GM21528 (cell line): ENCODE measurements around the gene MRPL47.

Experiments
- ATAC-seq: cut with Tn5 transposase; IDR thresholded peaks from one replicate; pipeline ENCODE4 v1.9.1; 2021; ENCODE audit warnings: mild to moderate bottlenecking, moderate library complexity; ENCODE audit not compliant: unreplicated experiment, low FRiP score

The MRPL47 gene

GRCh38 chr3:179599531-179599930 lies 4.9 kb downstream of the MRPL47 start:
- no peak for ATAC-seq

GRCh38 chr3:179591313-179591712 lies 13.1 kb downstream of the MRPL47 start:
- no peak for ATAC-seq

- no peak for ATAC-seq
Measured at GRCh38 chr3:179590669-179591068, 13.8 kb downstream of the MRPL47 start.

GRCh38 chr3:179589143-179589542 lies 15.3 kb downstream of the MRPL47 start:
- no peak for ATAC-seq

- no peak for ATAC-seq
Measured at GRCh38 chr3:179580992-179581391, 23.4 kb downstream of the MRPL47 start.

- ATAC-seq, result no peak
Measured at GRCh38 chr3:179565496-179565895, 38.9 kb downstream of the MRPL47 start.

- peak; percentile 51 for ATAC-seq
Measured at GRCh38 chr3:179563271-179563783, 41.1 kb downstream of the MRPL47 start.

GRCh38 chr3:179562591-179563270 lies 41.7 kb downstream of the MRPL47 start, which contains the start of gene ACTL6A:
TSS of gene ACTL6A (plus strand) at chr3:179562926. CDS start at chr3:179563093, 167 bp downstream.
- peak; percentile 96 for ATAC-seq

- no peak for ATAC-seq
Measured at GRCh38 chr3:179560791-179561190, 43.6 kb downstream of the MRPL47 start.

- no peak for ATAC-seq
Measured at GRCh38 chr3:179558742-179559364, 45.6 kb downstream of the MRPL47 start.

GRCh38 chr3:179551349-179552105 lies 52.9 kb downstream of the MRPL47 start:
- no peak for ATAC-seq

- ATAC-seq, result no peak
Measured at GRCh38 chr3:179546814-179547241, 57.6 kb downstream of the MRPL47 start.

GRCh38 chr3:179544981-179545645 lies 59.3 kb downstream of the MRPL47 start:
- ATAC-seq, result no peak

GRCh38 chr3:179542375-179542774 lies 62.1 kb downstream of the MRPL47 start:
- no peak for ATAC-seq

GRCh38 chr3:179541596-179541995 lies 62.8 kb downstream of the MRPL47 start:
- ATAC-seq, result no peak

GRCh38 chr3:179541094-179541493 lies 63.3 kb downstream of the MRPL47 start:
- ATAC-seq, result no peak
